HepG2 (cell line): ENCODE data around the gene C14orf93. TPM values are rescaled to one million over a fixed set of nuclear protein-coding genes. Genes with fewer than 3 reads are reported as not detected.
A peak's percentile ranks its signal among the peaks of the same experiment; 100 is the strongest.

ENCODE experiments used
- CEBPG ChIP-seq: IDR thresholded peaks from 2 replicates; pipeline ENCODE4 v1.6.1; 2016
- GLI4 ChIP-seq: sonication (generic); formaldehyde crosslinking; IDR thresholded peaks from 2 replicates; pipeline ENCODE4 v1.5.1; 2020; ENCODE audit warnings: missing genetic modification reagents, mild to moderate bottlenecking, moderate library complexity, borderline replicate concordance
- HNF4G ChIP-seq, 2 experiments: sonication (generic) in 1 of 2; formaldehyde crosslinking in 1 of 2; IDR thresholded peaks; 2 replicates each; pipeline versions ENCODE4 v1.4.0 to v1.6.1; 2011 to 2020; ENCODE audit warnings: borderline replicate concordance in 2 of 2, low read depth in 2 of 2, mild to moderate bottlenecking in 2 of 2, low read length in 1 of 2, missing genetic modification reagents in 1 of 2, moderate library complexity in 1 of 2
- JDP2 ChIP-seq: sonication (generic); formaldehyde crosslinking; IDR thresholded peaks from 2 replicates; pipeline ENCODE4 v1.8.1; 2022; ENCODE audit warnings: missing genetic modification reagents, borderline replicate concordance
- PHF20 ChIP-seq: sonication (generic); formaldehyde crosslinking; IDR thresholded peaks from 2 replicates; pipeline ENCODE4 v1.5.0; 2020; ENCODE audit warnings: mild to moderate bottlenecking, missing genetic modification reagents
- RAD21 ChIP-seq: fragments of 450-650 bp; formaldehyde crosslinking; IDR thresholded peaks from 2 replicates; pipeline ENCODE4 v1.5.0; 2020; ENCODE audit warnings: mild to moderate bottlenecking
- SP1 ChIP-seq, 2 experiments: fragments of 450-650 bp in 1 of 2; sonication (generic) in 1 of 2; formaldehyde crosslinking in 1 of 2; IDR thresholded peaks; 2 replicates each; pipeline versions ENCODE4 v1.4.0 to v1.6.1; 2016 to 2020; ENCODE audit warnings: missing genetic modification reagents in 1 of 2
- SSRP1 ChIP-seq: IDR thresholded peaks from 2 replicates; pipeline ENCODE4 v1.6.1; 2016; ENCODE audit warnings: control low read depth
- STAT5B ChIP-seq: sonication (generic); formaldehyde crosslinking; IDR thresholded peaks from 2 replicates; pipeline ENCODE4 v1.4.0; 2020; ENCODE audit warnings: missing genetic modification reagents
- TRIM24 ChIP-seq: sonication (generic); formaldehyde crosslinking; IDR thresholded peaks from 2 replicates; pipeline ENCODE4 v1.8.0; 2022; ENCODE audit warnings: mild to moderate bottlenecking, missing genetic modification reagents
- ZC3H4 ChIP-seq: sonication (generic); formaldehyde crosslinking; IDR thresholded peaks from 2 replicates; pipeline ENCODE4 v1.4.0; 2020; ENCODE audit warnings: missing genetic modification reagents, borderline replicate concordance
- ZNF138 ChIP-seq: sonication (generic); formaldehyde crosslinking; IDR thresholded peaks from 2 replicates; pipeline ENCODE4 v1.5.0; 2020; ENCODE audit warnings: mild to moderate bottlenecking, low read depth, missing genetic modification reagents
- ZNF224 ChIP-seq: sonication (generic); formaldehyde crosslinking; IDR thresholded peaks from 2 replicates; pipeline ENCODE4 v1.5.0; 2020; ENCODE audit warnings: mild to moderate bottlenecking, missing genetic modification reagents
- ZNF234 ChIP-seq: sonication (generic); formaldehyde crosslinking; conservative IDR thresholded peaks from 2 replicates; pipeline ENCODE4 v1.5.1; 2020; ENCODE audit warnings: mild to moderate bottlenecking, missing genetic modification reagents
- ZNF350 ChIP-seq: sonication (generic); formaldehyde crosslinking; IDR thresholded peaks from 2 replicates; pipeline ENCODE4 v1.4.0; 2020; ENCODE audit warnings: mild to moderate bottlenecking, low read depth, missing genetic modification reagents, borderline replicate concordance
- ZNF451 ChIP-seq: sonication (generic); formaldehyde crosslinking; IDR thresholded peaks from 2 replicates; pipeline ENCODE4 v1.5.0; 2020; ENCODE audit warnings: mild to moderate bottlenecking, missing genetic modification reagents
- ZNF556 ChIP-seq: sonication (generic); formaldehyde crosslinking; IDR thresholded peaks from 2 replicates; pipeline ENCODE4 v1.4.0; 2020; ENCODE audit warnings: mild to moderate bottlenecking, missing genetic modification reagents, borderline replicate concordance
- ZNF570 ChIP-seq: sonication (generic); formaldehyde crosslinking; IDR thresholded peaks from 2 replicates; pipeline ENCODE4 v1.4.0; 2020; ENCODE audit warnings: mild to moderate bottlenecking, missing genetic modification reagents, borderline replicate concordance
- ZNF724P ChIP-seq: sonication (generic); formaldehyde crosslinking; IDR thresholded peaks from 2 replicates; pipeline ENCODE4 v1.8.0; 2022; ENCODE audit warnings: missing genetic modification reagents, borderline replicate concordance
- ZNF777 ChIP-seq: sonication (generic); formaldehyde crosslinking; IDR thresholded peaks from 2 replicates; pipeline ENCODE4 v1.4.0; 2020; ENCODE audit warnings: missing genetic modification reagents
- polyA plus RNA-seq, 8 experiments: library from polyadenylated mRNA; depleted of rRNA in 3 of 8; stranded (reverse) in 7 of 8; unstranded in 1 of 8; fragments of >200 nt; fragmentation: Illumina TruSeq in 4 of 8; extraction: Trizol in 4 of 8; gene quantifications; 2 replicates each; pipeline versions ENCODE4 v1.2.1 to v1.2.3, GENCODE V29; 2011 to 2016; ENCODE audit warnings: low read depth in 4 of 8, missing spikeins in 1 of 8, mixed read lengths in 1 of 8; ENCODE audit not compliant: insufficient read depth in 1 of 8
- total RNA-seq, 5 experiments: library from RNA; depleted of rRNA; stranded (reverse); fragments of >200 nt; fragmentation: Illumina TruSeq; extraction: Trizol; gene quantifications; 2 replicates each; pipeline ENCODE4 v1.2.3, GENCODE V29; 2016; ENCODE audit warnings: low read depth in 1 of 5
- TF ChIP-seq, protein P1 (sequence below): sonication (generic); formaldehyde crosslinking; IDR thresholded peaks from 2 replicates; pipeline ENCODE4 v1.5.0; 2020; ENCODE audit warnings: mild to moderate bottlenecking, missing genetic modification reagents
- TF ChIP-seq, protein P2 (sequence below): sonication (generic); formaldehyde crosslinking; IDR thresholded peaks from 2 replicates; pipeline ENCODE4 v1.5.0; 2020; ENCODE audit warnings: mild to moderate bottlenecking, missing genetic modification reagents
- TF ChIP-seq, protein P3 (sequence below): sonication (generic); formaldehyde crosslinking; IDR thresholded peaks from 2 replicates; pipeline ENCODE4 v1.8.0; 2022; ENCODE audit warnings: mild to moderate bottlenecking, missing genetic modification reagents

Gene C14orf93
- total and polyA plus RNA-seq, 2 of the 13 experiments (the other 11 are each of a cell fraction or from before 2014, with no cell fraction given): 11.4 to 22.5 TPM

DNA sequence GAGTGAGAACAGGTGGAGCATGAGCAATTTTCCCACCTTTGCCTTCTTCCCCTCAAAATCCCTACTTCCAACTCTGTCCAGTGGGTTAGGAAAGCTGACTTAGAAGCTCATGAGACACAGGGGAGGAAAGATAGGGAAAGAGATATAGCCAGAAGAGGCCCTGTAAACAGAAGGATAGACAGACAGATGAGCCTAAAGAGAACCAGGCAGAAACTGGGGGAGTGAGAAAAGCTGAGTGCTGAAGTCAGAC lies 32.6 kb downstream of the C14orf93 start (continued):
- TF ChIP-seq HNF4G (IDR thresholded peaks at IDR 0.05; ENCODE audit: borderline replicate concordance, low read depth, low read length) (no peak), HNF4G (CRISPR knock-in tag; IDR thresholded peaks at IDR 0.05; ENCODE audit: borderline replicate concordance, low read depth) (no peak), STAT5B (CRISPR knock-in tag) (no peak), ZNF350 (CRISPR knock-in tag) (0 out of 2 replicates have a peak, but pooled peaks have one; percentile 1), ZC3H4 (no peak), ZNF556 (CRISPR knock-in tag) (no peak), RAD21 (CRISPR knock-in tag) (no peak), PHF20 (no peak), ZNF724P (CRISPR knock-in tag) (no peak), GLI4 (CRISPR knock-in tag) (peak; percentile 5; the same call in 1 of the 2 replicates), ZNF234 (CRISPR knock-in tag) (no peak), JDP2 (CRISPR knock-in tag) (no peak), ZNF138 (CRISPR knock-in tag) (no peak), TRIM24 (no peak), ZNF777 (CRISPR knock-in tag) (no peak), ZNF224 (CRISPR knock-in tag) (no peak), SP1 (IDR thresholded peaks at IDR 0.05) (no peak), SP1 (CRISPR knock-in tag; IDR thresholded peaks at IDR 0.05) (no peak), SSRP1 (peak; percentile 83), ZNF570 (CRISPR knock-in tag) (no peak), ZNF451 (CRISPR knock-in tag) (no peak), CEBPG (no peak)
- TF ChIP-seq, protein P1, sequence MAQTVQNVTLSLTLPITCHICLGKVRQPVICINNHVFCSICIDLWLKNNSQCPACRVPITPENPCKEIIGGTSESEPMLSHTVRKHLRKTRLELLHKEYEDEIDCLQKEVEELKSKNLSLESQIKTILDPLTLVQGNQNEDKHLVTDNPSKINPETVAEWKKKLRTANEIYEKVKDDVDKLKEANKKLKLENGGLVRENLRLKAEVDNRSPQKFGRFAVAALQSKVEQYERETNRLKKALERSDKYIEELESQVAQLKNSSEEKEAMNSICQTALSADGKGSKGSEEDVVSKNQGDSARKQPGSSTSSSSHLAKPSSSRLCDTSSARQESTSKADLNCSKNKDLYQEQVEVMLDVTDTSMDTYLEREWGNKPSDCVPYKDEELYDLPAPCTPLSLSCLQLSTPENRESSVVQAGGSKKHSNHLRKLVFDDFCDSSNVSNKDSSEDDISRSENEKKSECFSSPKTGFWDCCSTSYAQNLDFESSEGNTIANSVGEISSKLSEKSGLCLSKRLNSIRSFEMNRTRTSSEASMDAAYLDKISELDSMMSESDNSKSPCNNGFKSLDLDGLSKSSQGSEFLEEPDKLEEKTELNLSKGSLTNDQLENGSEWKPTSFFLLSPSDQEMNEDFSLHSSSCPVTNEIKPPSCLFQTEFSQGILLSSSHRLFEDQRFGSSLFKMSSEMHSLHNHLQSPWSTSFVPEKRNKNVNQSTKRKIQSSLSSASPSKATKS (CRISPR knock-in tag): no peak
- TF ChIP-seq, protein P2, sequence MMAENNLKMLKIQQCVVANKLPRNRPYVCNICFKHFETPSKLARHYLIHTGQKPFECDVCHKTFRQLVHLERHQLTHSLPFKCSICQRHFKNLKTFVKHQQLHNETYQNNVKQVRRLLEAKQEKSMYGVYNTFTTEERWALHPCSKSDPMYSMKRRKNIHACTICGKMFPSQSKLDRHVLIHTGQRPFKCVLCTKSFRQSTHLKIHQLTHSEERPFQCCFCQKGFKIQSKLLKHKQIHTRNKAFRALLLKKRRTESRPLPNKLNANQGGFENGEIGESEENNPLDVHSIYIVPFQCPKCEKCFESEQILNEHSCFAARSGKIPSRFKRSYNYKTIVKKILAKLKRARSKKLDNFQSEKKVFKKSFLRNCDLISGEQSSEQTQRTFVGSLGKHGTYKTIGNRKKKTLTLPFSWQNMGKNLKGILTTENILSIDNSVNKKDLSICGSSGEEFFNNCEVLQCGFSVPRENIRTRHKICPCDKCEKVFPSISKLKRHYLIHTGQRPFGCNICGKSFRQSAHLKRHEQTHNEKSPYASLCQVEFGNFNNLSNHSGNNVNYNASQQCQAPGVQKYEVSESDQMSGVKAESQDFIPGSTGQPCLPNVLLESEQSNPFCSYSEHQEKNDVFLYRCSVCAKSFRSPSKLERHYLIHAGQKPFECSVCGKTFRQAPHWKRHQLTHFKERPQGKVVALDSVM (CRISPR knock-in tag): no peak
- TF ChIP-seq, protein P3, sequence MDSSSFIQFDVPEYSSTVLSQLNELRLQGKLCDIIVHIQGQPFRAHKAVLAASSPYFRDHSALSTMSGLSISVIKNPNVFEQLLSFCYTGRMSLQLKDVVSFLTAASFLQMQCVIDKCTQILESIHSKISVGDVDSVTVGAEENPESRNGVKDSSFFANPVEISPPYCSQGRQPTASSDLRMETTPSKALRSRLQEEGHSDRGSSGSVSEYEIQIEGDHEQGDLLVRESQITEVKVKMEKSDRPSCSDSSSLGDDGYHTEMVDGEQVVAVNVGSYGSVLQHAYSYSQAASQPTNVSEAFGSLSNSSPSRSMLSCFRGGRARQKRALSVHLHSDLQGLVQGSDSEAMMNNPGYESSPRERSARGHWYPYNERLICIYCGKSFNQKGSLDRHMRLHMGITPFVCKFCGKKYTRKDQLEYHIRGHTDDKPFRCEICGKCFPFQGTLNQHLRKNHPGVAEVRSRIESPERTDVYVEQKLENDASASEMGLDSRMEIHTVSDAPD: no peak
